IMR-90 (cell line): ENCODE data around the gene TEF. TPM values are rescaled to one million over a fixed set of nuclear protein-coding genes. Genes with fewer than 3 reads are reported as not detected.

ENCODE experiments used
- ATAC-seq: fragments of 200-7000 bp; cut with Tn5 transposase; 2 replicates; pipeline ENCODE4 v1.9.1; 2020; ENCODE audit warnings: low read depth, mild to moderate bottlenecking, moderate library complexity
- BruUV-seq: library from RNA; stranded (reverse); fragments of 400-500 nt; replicated peaks from 2 replicates; lab custom pipeline; 2021; lab: Mats Ljungman, UMichigan
- CTCF ChIA-PET: fragments of 300-600 bp; formaldehyde crosslinking; extraction: SDS; loops from one replicate; lab custom pipeline; 2021; ENCODE audit warnings: antibody characterized with exemption; lab: Yijun Ruan, JAX
- POLR2A ChIA-PET: fragments of 300-600 bp; sonication (Branson Sonifier 250); formaldehyde crosslinking; loops from one replicate; lab custom pipeline; 2022; ENCODE audit warnings: antibody characterized with exemption; ENCODE audit not compliant: unreplicated experiment; lab: Charles Lee
- DNase-seq: peaks from one replicate; pipeline ENCODE4 v3.0.0; 2013
- H2AFZ ChIP-seq: replicated peaks from 2 replicates; pipeline ENCODE3; 2013; ENCODE audit warnings: low read length, mild to moderate bottlenecking; ENCODE audit not compliant: poor library complexity
- H2AK5ac ChIP-seq: 2 replicates; pipeline ENCODE4 v1.6.1; 2013; ENCODE audit warnings: low read depth, low read length, inconsistent platforms
- H2AK9ac ChIP-seq: replicated peaks from 2 replicates; pipeline ENCODE3; 2013; ENCODE audit warnings: mild to moderate bottlenecking, low read depth, low read length, moderate library complexity; ENCODE audit not compliant: poor library complexity
- H2BK120ac ChIP-seq: 2 replicates; pipeline ENCODE4 v1.6.1; 2013; ENCODE audit warnings: low read depth, low read length, inconsistent platforms
- H2BK15ac ChIP-seq: 3 replicates; pipeline ENCODE4 v1.6.1; 2013; ENCODE audit warnings: low read depth, low read length, inconsistent platforms
- H2BK20ac ChIP-seq: 2 replicates; pipeline ENCODE4 v1.6.1; 2013; ENCODE audit warnings: low read depth, mild to moderate bottlenecking, inconsistent platforms, low read length, moderate library complexity
- H2BK5ac ChIP-seq: 2 replicates; pipeline ENCODE4 v1.6.1; 2013; ENCODE audit warnings: mild to moderate bottlenecking, low read depth, low read length, inconsistent platforms; ENCODE audit not compliant: poor library complexity, severe bottlenecking
- H3K14ac ChIP-seq: replicated peaks from 2 replicates; pipeline ENCODE4 v1.6.1; 2013; ENCODE audit warnings: low read depth, low read length, inconsistent platforms
- H3K18ac ChIP-seq: 2 replicates; pipeline ENCODE4 v1.6.1; 2013; ENCODE audit warnings: low read depth, low read length, control low read depth
- H3K23ac ChIP-seq: 2 replicates; pipeline ENCODE4 v1.6.1; 2013; ENCODE audit warnings: low read depth, low read length, inconsistent platforms
- H3K27ac ChIP-seq: 2 replicates; pipeline ENCODE4 v1.5.1; 2013; ENCODE audit warnings: mild to moderate bottlenecking, control low read depth, low read length; ENCODE audit not compliant: insufficient read depth
- H3K27me3 ChIP-seq: 2 replicates; pipeline ENCODE4 v1.6.1; 2013; ENCODE audit warnings: low read length; ENCODE audit not compliant: control insufficient read depth, insufficient read depth
- H3K36me3 ChIP-seq: 2 replicates; pipeline ENCODE4 v1.6.1; 2013; ENCODE audit warnings: low read length, mixed read lengths; ENCODE audit not compliant: control insufficient read depth, insufficient read depth
- H3K4ac ChIP-seq: 2 replicates; pipeline ENCODE4 v1.6.1; 2013; ENCODE audit warnings: low read depth, low read length, inconsistent platforms
- H3K4me1 ChIP-seq: 2 replicates; pipeline ENCODE4 v1.6.1; 2013; ENCODE audit warnings: low read length, mixed read lengths; ENCODE audit not compliant: control insufficient read depth, insufficient read depth
- H3K4me2 ChIP-seq: 2 replicates; pipeline ENCODE4 v1.6.1; 2013; ENCODE audit warnings: low read depth, mild to moderate bottlenecking, control low read depth, low read length, moderate library complexity
- H3K4me3 ChIP-seq: 2 replicates; pipeline ENCODE4 v1.5.1; 2013; ENCODE audit warnings: low read depth, mild to moderate bottlenecking, control low read depth, low read length, moderate library complexity; ENCODE audit not compliant: insufficient read depth
- H3K56ac ChIP-seq: 2 replicates; pipeline ENCODE4 v1.6.1; 2013; ENCODE audit warnings: low read length, inconsistent platforms; ENCODE audit not compliant: insufficient read depth; ENCODE audit errors: extremely low read depth
- H3K79me1 ChIP-seq, 2 experiments: 2 replicates each; pipeline ENCODE4 v1.6.1; 2013; ENCODE audit warnings: low read length in 2 of 2, inconsistent platforms in 1 of 2, low read depth in 1 of 2
- H3K9ac ChIP-seq: 2 replicates; pipeline ENCODE4 v1.6.1; 2013; ENCODE audit warnings: low read depth, low read length, control low read depth
- H3K9me1 ChIP-seq: 2 replicates; pipeline ENCODE4 v1.6.1; 2013; ENCODE audit warnings: low read length, inconsistent platforms; ENCODE audit not compliant: insufficient read depth
- H3K9me3 ChIP-seq: 2 replicates; pipeline ENCODE4 v1.6.1; 2013; ENCODE audit warnings: low read length; ENCODE audit not compliant: control insufficient read depth, insufficient read depth
- H4K20me1 ChIP-seq: 2 replicates; pipeline ENCODE4 v1.6.1; 2013; ENCODE audit warnings: low read length, inconsistent platforms; ENCODE audit not compliant: insufficient read depth
- H4K5ac ChIP-seq: 2 replicates; pipeline ENCODE4 v1.6.1; 2013; ENCODE audit warnings: mild to moderate bottlenecking, low read depth, low read length, control low read depth
- H4K8ac ChIP-seq, 2 experiments: 2 replicates each; pipeline ENCODE4 v1.6.1; 2013; ENCODE audit warnings: low read depth in 2 of 2, low read length in 2 of 2, control low read depth in 1 of 2, inconsistent platforms in 1 of 2
- H4K91ac ChIP-seq: 2 replicates; pipeline ENCODE4 v1.6.1; 2013; ENCODE audit warnings: low read depth, low read length, inconsistent platforms; ENCODE audit not compliant: insufficient read depth
- BHLHE40 ChIP-seq: fragments of 150-350 bp; IDR thresholded peaks from 2 replicates; pipeline ENCODE4 v1.6.1; 2016; ENCODE audit warnings: mild to moderate bottlenecking, low read depth, low read length
- CEBPB ChIP-seq: IDR thresholded peaks from 2 replicates; pipeline ENCODE4 v1.6.1; 2012; ENCODE audit warnings: low read depth, low read length, improper control_type of control experiment
- CHD1 ChIP-seq: IDR thresholded peaks from 2 replicates; pipeline ENCODE4 v1.6.1; 2012; ENCODE audit warnings: low read depth, low read length, improper control_type of control experiment
- ELK1 ChIP-seq: fragments of 150-350 bp; IDR thresholded peaks from 2 replicates; pipeline ENCODE4 v1.6.1; 2016; ENCODE audit warnings: low read depth, mild to moderate bottlenecking, low read length, moderate library complexity, borderline replicate concordance
- FOS ChIP-seq: fragments of 150-350 bp; IDR thresholded peaks from 2 replicates; pipeline ENCODE4 v1.6.1; 2016; ENCODE audit warnings: low read depth, low read length
- MAFK ChIP-seq: IDR thresholded peaks from 2 replicates; pipeline ENCODE4 v1.6.1; 2012; ENCODE audit warnings: low read depth, low read length, improper control_type of control experiment
- MAZ ChIP-seq: IDR thresholded peaks from 2 replicates; pipeline ENCODE4 v1.6.1; 2012; ENCODE audit warnings: low read depth, mild to moderate bottlenecking, low read length, improper control_type of control experiment, moderate library complexity, borderline replicate concordance
- MXI1 ChIP-seq: IDR thresholded peaks from 2 replicates; pipeline ENCODE4 v1.6.1; 2012; ENCODE audit warnings: low read depth, mild to moderate bottlenecking, low read length, moderate library complexity, borderline replicate concordance
- NFE2L2 ChIP-seq: fragments of 150-350 bp; IDR thresholded peaks from 2 replicates; pipeline ENCODE4 v1.6.1; 2016; ENCODE audit warnings: low read depth, mild to moderate bottlenecking, low read length
- POLR2A ChIP-seq: IDR thresholded peaks from 2 replicates; pipeline ENCODE4 v1.6.1; 2012; ENCODE audit warnings: mild to moderate bottlenecking, low read depth, low read length
- RAD21 ChIP-seq: IDR thresholded peaks from 2 replicates; pipeline ENCODE4 v1.6.1; 2012; ENCODE audit warnings: low read length, improper control_type of control experiment
- RCOR1 ChIP-seq: IDR thresholded peaks from 2 replicates; pipeline ENCODE4 v1.6.1; 2012; ENCODE audit warnings: mild to moderate bottlenecking, low read length, improper control_type of control experiment; ENCODE audit not compliant: insufficient replicate concordance
- RFX5 ChIP-seq: IDR thresholded peaks from 2 replicates; pipeline ENCODE4 v1.8.0; 2012; ENCODE audit warnings: low read depth, mild to moderate bottlenecking, low read length, moderate library complexity
- SMC3 ChIP-seq: fragments of 150-350 bp; IDR thresholded peaks from 2 replicates; pipeline ENCODE4 v1.6.1; 2016; ENCODE audit warnings: low read depth, mild to moderate bottlenecking, antibody characterized with exemption, low read length, moderate library complexity
- WGBS, 2 experiments: methylation state at CpG; one replicate each; pipeline versions ENCODE4 v1.1.5 to v1.1.7; 2013; ENCODE audit warnings: missing lambda C conversion rate in 2 of 2; ENCODE audit not compliant: insufficient read length in 1 of 2; ENCODE audit errors: extremely low coverage in 2 of 2; 5-methylcytosine and 5-hydroxymethylcytosine counted together
- dilution Hi-C: fragments of 300-500 bp; cut with HindIII; formaldehyde crosslinking; loops from one replicate; pipeline ENCODE4 v1.14.3; 2018; ENCODE audit warnings: low sequenced_read_pairs; ENCODE audit not compliant: unreplicated experiment
- in situ Hi-C: fragments of 300-500 bp; cut with MboI; formaldehyde crosslinking; loops from 3 replicates; pipeline ENCODE4 v1.14.3; 2019; ENCODE audit warnings: low sequenced_read_pairs, inconsistent platforms, mixed read lengths
- intact Hi-C: fragments of 100-400 bp; cut with micrococcal nuclease; formaldehyde crosslinking; loops from 2 replicates; pipeline ENCODE4 v1.10.0; 2022
- polyA plus RNA-seq, 3 experiments: library from polyadenylated mRNA; depleted of rRNA; stranded (reverse); fragments of >200 nt; gene quantifications; 2 replicates each; pipeline ENCODE4 v1.2.3, GENCODE V29; 2012; ENCODE audit warnings: low replicate concordance in 1 of 3
- total RNA-seq: library from RNA; depleted of rRNA; stranded (reverse); fragments of >200 nt; gene quantifications from 2 replicates; pipeline ENCODE4 v1.2.3, GENCODE V29; 2012
- TF ChIP-seq, protein P1 (sequence below): conservative IDR thresholded peaks from 2 replicates; pipeline ENCODE4 v1.5.1; 2012; ENCODE audit warnings: mild to moderate bottlenecking, low read depth, low read length, improper control_type of control experiment
- TF ChIP-seq, protein P2 (sequence below): fragments of 150-350 bp; IDR thresholded peaks from 2 replicates; pipeline ENCODE4 v1.6.1; 2017; ENCODE audit warnings: mild to moderate bottlenecking, antibody characterized with exemption, low read length, low read depth

The TEF gene
- total and polyA plus RNA-seq, 2 of the 4 experiments (the other 2 are of a cell fraction): 5.6 to 11.6 TPM

DNA sequence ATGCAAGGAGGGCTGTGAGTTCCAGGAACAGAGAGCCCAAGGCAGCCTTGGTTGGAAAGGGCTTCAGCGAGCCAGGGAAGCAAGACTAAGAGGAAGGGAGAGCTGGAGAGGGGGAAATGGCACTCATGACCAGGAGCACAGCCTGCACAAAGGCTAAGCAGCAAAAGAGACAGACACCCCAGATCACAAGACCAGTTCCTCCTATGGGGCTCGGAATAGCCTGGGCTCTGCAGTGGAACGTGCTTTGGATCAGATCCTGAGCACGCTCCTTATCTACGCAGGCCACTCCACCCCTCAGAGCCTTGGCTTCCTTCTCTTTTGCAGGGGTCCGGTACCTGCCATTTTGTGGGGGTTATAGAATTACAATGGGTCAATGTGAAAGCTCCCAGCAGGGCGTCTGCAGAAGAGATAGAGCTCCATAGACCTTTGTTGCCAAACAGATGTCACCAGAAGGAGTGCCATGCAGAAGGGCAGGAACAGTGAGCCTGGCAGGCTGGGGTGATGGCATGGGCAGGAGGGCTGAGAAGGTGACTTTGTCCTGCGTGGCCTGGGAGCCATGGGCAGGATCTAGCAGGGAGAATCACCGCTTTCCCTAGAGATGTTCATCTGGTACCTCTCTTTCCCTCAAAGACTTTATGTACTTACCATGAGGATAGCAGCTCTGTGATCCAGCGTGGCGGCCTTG, 46.6 kb upstream of the TEF start:
- no peak overlapping the region for H3K4ac ChIP-seq
- peaks cover 71% of the 10 kb centered on the region for H3K36me3 ChIP-seq
- H4K91ac ChIP-seq: no peak overlapping the region
- H3K27me3 ChIP-seq: no peaks in the 10 kb centered on the region
- no peak overlapping the region for H2BK120ac ChIP-seq
- H3K9ac ChIP-seq: no peak overlapping the region
- ATAC-seq (no peak), DNase-seq (no peak)
- H3K4me2 ChIP-seq: no peak overlapping the region
- peaks cover 8% of the 10 kb centered on the region; the same call in 1 of the 2 replicates for H3K9me1 ChIP-seq
- intact Hi-C loops (no loop called here), in situ Hi-C loops (no loop called here), dilution Hi-C loops (no loop called here)
- ChIA-PET CTCF (no interaction called here), POLR2A (no interaction called here)
- no peak overlapping the region for H3K18ac ChIP-seq
- WGBS, 2 experiments: 90% methylated on average over 2 of the region's 11 CpGs; no CpG with 5 or more reads in 1 of the 2 experiments
- H3K4me3 ChIP-seq: no peak overlapping the region
- no peak overlapping the region for H3K23ac ChIP-seq
- no peak overlapping the region for H2BK15ac ChIP-seq
- H3K27ac ChIP-seq: no peak overlapping the region
- no peak overlapping the region for H2BK20ac ChIP-seq
- no peak overlapping the region for H2AK5ac ChIP-seq
- no peak overlapping the region for H3K14ac ChIP-seq
- no peaks in the 10 kb centered on the region for H3K9me3 ChIP-seq
- peaks cover 6 to 52% of the 10 kb centered on the region in 2 experiments for H3K79me1 ChIP-seq
- H3K4me1 ChIP-seq: no peaks in the 10 kb centered on the region
- BruUV-seq: no TSS peak
- no peak overlapping the region for H4K8ac ChIP-seq
- peaks cover 4% of the 10 kb centered on the region; the same call in 1 of the 2 replicates for H4K20me1 ChIP-seq
- H2AFZ ChIP-seq: no peak overlapping the region
- no peak overlapping the region for H4K5ac ChIP-seq
- TF ChIP-seq CHD1 (no peak), CEBPB (no peak), BHLHE40 (no peak), RFX5 (no peak), SMC3 (no peak), MAZ (no peak), MXI1 (no peak), RAD21 (no peak), NFE2L2 (no peak), RCOR1 (no peak), FOS (no peak), POLR2A (no peak), ELK1 (no peak), MAFK (no peak)
- TF ChIP-seq, protein P1, sequence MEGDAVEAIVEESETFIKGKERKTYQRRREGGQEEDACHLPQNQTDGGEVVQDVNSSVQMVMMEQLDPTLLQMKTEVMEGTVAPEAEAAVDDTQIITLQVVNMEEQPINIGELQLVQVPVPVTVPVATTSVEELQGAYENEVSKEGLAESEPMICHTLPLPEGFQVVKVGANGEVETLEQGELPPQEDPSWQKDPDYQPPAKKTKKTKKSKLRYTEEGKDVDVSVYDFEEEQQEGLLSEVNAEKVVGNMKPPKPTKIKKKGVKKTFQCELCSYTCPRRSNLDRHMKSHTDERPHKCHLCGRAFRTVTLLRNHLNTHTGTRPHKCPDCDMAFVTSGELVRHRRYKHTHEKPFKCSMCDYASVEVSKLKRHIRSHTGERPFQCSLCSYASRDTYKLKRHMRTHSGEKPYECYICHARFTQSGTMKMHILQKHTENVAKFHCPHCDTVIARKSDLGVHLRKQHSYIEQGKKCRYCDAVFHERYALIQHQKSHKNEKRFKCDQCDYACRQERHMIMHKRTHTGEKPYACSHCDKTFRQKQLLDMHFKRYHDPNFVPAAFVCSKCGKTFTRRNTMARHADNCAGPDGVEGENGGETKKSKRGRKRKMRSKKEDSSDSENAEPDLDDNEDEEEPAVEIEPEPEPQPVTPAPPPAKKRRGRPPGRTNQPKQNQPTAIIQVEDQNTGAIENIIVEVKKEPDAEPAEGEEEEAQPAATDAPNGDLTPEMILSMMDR: no peak
- TF ChIP-seq, protein P2, sequence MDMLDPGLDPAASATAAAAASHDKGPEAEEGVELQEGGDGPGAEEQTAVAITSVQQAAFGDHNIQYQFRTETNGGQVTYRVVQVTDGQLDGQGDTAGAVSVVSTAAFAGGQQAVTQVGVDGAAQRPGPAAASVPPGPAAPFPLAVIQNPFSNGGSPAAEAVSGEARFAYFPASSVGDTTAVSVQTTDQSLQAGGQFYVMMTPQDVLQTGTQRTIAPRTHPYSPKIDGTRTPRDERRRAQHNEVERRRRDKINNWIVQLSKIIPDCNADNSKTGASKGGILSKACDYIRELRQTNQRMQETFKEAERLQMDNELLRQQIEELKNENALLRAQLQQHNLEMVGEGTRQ: no peak
- H2AK9ac ChIP-seq: no peak overlapping the region
- no peak overlapping the region for H3K56ac ChIP-seq
- no peak overlapping the region for H2BK5ac ChIP-seq
